GM03348 (cell line): ENCODE measurements around the gene LIMD2.

Experiments used
- DNase-seq: peaks from one replicate; pipeline ENCODE4 v3.0.0; 2012; ENCODE audit warnings: low spot score

LIMD2 gene

DNA sequence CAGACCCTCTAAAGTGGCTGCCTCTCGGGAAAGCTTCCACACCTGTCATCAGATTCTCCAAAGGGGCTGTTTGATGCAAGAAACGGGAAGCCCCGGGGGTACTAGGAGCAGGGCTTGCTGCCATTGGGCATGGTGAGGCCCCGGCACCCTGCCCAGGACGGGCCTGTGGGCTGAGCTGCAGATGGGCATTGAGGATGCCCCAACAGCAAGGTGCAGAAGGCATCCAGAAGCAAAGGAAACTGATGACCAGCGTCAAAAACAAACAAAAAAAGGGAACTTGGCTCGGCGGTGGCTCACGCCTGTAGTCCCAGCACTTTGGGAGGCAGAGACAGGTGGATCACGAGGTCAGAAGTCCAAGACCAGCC lies 1.5 kb upstream of the LIMD2 start:
- DNase-seq: no peak

GRCh38 chr17:63700528-63701455 lies 867 bp upstream of the LIMD2 start:
- peak; percentile 71 for DNase-seq

DNA sequence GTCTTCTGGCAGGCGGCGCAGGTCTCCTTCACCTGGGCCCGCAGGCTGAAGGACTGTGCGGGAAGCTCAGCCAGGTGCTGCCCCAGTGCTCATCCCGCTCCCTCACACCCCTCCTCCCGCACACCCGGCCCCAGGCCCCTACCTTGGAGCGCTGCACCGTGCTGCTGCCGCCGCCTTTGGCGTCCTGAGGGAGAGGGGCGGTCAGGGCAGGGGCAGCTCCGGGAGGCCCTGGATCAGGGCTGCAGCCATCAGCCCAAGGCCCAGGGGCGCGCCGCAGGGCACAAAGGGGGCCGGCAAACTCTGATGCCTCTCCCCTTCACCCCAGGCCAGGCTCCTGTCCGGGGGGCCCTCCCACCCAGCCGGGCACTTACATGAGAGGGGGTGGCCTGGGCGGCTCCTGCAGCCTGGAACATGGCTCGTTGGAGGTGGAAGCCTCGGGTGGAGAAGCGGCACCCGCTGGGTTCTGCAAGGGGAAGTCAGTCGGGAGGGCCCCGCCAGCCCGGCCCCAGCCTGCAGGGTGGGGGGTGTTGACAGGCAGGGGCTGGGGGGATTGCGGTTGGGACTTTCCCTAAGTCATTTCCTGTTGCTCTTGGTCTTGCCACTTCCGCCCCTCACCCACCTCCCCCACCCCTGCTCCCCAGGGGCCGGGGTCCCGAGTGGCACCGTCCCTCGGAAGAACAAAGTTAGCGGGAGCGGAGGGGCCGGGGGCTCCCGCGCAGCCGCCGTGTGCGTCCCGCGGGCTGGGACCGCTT lies 863 bp downstream of the LIMD2 start:
- peak; percentile 47 for DNase-seq

DNA sequence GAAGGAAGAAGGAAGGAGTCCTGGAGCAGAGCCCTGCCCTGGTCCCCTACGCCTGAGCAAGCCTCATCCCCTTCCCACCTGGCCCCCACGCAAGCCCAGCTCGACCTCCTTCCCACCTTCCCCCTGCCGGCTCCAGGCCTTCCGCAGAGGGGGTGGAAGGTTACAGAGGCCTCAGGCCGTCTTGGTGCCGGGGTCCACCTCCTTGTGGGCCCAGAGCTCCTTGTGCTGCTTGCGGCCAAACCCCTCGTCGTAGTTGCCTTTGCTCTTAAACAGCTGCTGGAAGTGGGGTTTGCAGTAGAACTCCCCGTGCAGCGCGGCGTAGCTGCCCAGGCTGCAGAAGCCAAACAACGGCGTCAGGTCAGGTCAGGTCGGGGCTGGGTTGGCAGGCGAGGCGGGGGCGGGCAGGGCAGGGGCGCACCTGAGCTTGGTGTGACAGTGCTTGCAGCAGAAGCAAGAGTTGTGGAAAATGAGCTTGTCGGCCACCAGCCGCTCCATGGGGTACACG lies 1.5 kb downstream of the LIMD2 start:
- no peak for DNase-seq

DNA sequence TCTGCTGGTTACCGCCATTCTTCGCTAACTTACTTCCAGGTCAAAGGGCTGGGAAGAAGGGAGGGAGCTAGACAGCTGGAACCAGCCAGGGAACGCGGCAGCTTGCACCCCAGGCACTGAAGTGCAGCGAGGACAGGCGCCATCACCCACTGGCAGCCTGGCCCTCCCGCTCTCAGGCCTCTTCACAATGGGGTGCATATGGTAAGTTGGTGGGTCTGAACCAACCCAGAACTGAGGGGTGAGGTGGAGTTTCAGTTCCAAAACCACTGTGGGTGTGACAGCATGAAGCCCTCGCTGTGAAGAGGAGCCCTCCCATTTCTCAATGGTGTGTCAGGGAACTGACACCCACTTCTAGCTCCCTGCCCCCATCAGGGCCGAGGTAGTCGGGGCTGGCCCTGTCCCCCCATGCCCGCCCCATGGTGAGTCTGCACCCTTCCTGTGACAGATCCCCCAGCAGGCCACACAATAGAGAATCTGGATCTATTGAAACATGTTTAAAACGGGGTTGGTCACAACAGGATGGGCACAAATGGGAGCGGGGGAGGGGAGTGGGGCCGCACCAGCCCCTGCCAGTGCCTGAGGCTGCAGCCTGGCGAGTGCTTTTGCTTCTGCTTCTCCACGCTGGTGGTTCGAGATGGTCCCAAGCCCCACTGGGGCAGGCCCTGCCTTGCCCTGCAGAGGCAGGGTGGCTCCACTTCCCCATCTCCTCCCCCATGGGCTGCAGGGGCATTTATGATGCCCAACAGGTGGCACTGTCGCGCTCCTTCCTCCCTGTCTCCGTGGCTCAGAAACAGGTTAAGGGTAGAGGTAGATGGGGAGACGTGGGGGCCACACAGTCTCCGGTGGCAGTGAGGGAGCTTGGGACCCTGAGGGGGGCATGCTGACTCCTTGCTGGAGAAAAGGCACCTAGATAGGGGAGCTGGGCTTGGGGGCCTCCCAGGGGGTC lies 2.3 kb downstream of the LIMD2 start:
- peak; percentile 68 for DNase-seq

GRCh38 chr17:63696381-63696961 lies 3.5 kb downstream of the LIMD2 start:
- DNase-seq: peak; percentile 51

GRCh38 chr17:63695889-63696288 lies 4.0 kb downstream of the LIMD2 start:
- no peak for DNase-seq

- no peak for DNase-seq
These were observed 4.8 kb downstream of the LIMD2 start for GRCh38 chr17:63694950-63695773.

- DNase-seq: no peak
These were observed 5.5 kb downstream of the LIMD2 start for GRCh38 chr17:63694229-63694949.

GRCh38 chr17:63693411-63694113 lies 6.4 kb downstream of the LIMD2 start:
- DNase-seq: no peak

DNA sequence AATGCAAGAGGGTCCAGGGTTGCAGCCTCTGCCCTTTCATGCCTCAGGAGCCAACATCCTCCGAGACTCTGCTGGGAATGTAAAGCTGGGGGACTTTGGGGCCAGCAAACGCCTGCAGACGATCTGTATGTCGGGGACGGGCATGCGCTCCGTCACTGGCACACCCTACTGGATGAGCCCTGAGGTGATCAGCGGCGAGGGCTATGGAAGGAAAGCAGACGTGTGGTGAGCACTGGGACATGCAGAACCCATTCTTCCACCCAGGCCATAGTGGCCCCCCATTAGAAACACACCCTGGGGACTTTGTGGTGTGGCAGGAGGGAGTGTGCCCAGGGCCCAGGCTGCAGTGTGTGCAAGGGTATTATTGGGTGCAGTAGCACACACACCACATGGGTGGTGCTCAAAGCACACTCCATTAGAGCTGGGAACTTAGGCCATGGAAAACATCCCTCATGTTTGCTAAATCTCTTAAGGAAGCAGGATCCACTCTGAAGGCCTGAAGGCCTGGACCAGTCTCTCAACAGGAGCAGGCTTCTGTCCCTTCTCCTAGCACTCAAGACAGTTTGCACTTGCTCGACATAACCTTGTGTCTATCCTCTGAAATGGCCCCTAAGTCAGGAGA lies 7.6 kb downstream of the LIMD2 start:
- no peak for DNase-seq

DNA sequence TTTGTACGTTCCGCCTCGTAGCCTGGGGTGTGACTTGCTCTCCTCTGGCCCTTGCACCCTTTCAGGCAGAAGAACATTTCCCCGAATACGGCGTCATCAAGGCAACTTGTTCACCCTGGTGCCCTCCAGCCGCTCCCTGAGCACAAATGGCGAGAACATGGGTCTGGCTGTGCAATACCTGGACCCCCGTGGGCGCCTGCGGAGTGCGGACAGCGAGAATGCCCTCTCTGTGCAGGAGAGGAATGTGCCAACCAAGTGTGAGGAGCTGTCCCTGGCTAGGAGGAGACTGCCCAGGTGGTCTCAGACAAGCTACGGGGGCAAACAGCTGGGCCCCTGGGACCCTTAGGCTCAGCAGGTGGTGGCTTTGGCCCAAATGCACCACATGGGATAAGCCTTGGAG lies 10.4 kb downstream of the LIMD2 start:
- no peak for DNase-seq

GRCh38 chr17:63688396-63689020 lies 11.4 kb downstream of the LIMD2 start:
- DNase-seq: no peak

- DNase-seq: no peak
These were observed 13.7 kb downstream of the LIMD2 start for GRCh38 chr17:63686138-63686685.

GRCh38 chr17:63685578-63685977 lies 14.3 kb downstream of the LIMD2 start:
- no peak for DNase-seq

GRCh38 chr17:63685041-63685440 lies 14.9 kb downstream of the LIMD2 start:
- no peak for DNase-seq

DNA sequence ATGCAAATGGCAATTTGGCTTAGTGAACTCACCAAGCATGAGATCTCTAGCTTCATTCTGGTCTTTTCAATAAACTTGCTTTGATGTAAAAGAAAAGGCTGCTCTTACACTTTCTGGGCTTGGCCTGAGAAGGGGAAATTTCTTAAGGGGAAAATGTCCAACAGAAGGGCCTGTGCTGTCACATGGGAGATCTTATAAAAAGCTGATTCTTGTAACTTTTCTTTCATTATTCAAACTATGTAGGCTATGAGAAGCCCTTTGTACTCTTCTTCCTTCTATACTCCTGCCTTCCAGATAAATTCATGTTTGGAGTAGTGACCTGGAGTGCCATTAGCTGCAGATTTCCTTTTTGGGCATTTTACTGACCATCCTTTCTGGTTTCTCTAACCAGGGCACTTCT lies 16.9 kb downstream of the LIMD2 start:
- no peak for DNase-seq

- no peak for DNase-seq
These were observed 17.5 kb downstream of the LIMD2 start for GRCh38 chr17:63682441-63682840.
